ENCODE data around the gene BCDIN3D. TPM values are rescaled to one million over a fixed set of nuclear protein-coding genes. Genes with fewer than 3 reads are reported as not detected.
A peak's percentile ranks its signal among the peaks of the same experiment; 100 is the strongest.

BCDIN3D gene
- total and polyA plus RNA-seq, 2 of the 8 experiments (the other 6 are each of a cell fraction or from before 2014, with no cell fraction given): 1.6 to 2.4 TPM

- no peak for TF ChIP-seq CHD7 (IDR thresholded peaks at IDR 0.05; ENCODE audit: insufficient replicate concordance, low read length)
- 0 out of 2 replicates have a peak, but pooled peaks have one; percentile 37 for TF ChIP-seq CHD2 (IDR thresholded peaks at IDR 0.05; ENCODE audit: low read length)
- TF ChIP-seq CBX5 (IDR thresholded peaks at IDR 0.05; ENCODE audit: low read depth, low read length): no peak
- no peak for TF ChIP-seq RBBP5 (IDR thresholded peaks at IDR 0.05; ENCODE audit: borderline replicate concordance, low read depth, low read length)
- TF ChIP-seq RNF2 (IDR thresholded peaks at IDR 0.05; ENCODE audit: borderline replicate concordance, low read depth, low read length, missing control alignments, poor library complexity, severe bottlenecking): no peak
- no peak for TF ChIP-seq CEBPB (IDR thresholded peaks at IDR 0.05; ENCODE audit: low read depth, low read length)
- no peak for TF ChIP-seq SP2 (IDR thresholded peaks at IDR 0.05; ENCODE audit: low read length)
- no peak for TF ChIP-seq NANOG (IDR thresholded peaks at IDR 0.05; ENCODE audit: insufficient read depth, low read depth, low read length, poor library complexity, severe bottlenecking)
- peak; percentile 52 to 81; a peak in 2 of 4 replicates for TF ChIP-seq HDAC2 (IDR thresholded peaks at IDR 0.05; ENCODE audit: borderline replicate concordance in 1 of 2, low read depth in 2 of 2, low read length in 2 of 2)
Measured at GRCh38 chr12:49842519-49843352, at the start of gene BCDIN3D (continued).

Data from H1 (cell line).